Endothelial cell of hepatic sinusoid (primary cell): ENCODE measurements around the gene ERBB2.

ENCODE experiments used
- in situ Hi-C: cut with HindIII; loops from 2 replicates; pipeline ENCODE4 v1.10.0; 2017; ENCODE audit warnings: low sequenced_read_pairs

ERBB2 gene

GRCh38 chr17:39699818-39700147 is at the start of gene ERBB2:
Gene ERBB2 (plus strand): TSS chr17:39700064. CDS start chr17:39700239, 175 bp downstream.
- in situ Hi-C loops, result no loop called here

GRCh38 chr17:39650121-39650579 is 49.7 kb upstream of the ERBB2 start:
- in situ Hi-C loops, result no loop called here

- in situ Hi-C loops, result no loop called here
Measured at GRCh38 chr17:39651923-39652586, 47.8 kb upstream of the ERBB2 start.

GRCh38 chr17:39652587-39653315 is 47.1 kb upstream of the ERBB2 start:
- in situ Hi-C loops, result no loop called here

GRCh38 chr17:39653316-39653661 is 46.6 kb upstream of the ERBB2 start:
- in situ Hi-C loops, result no loop called here

- in situ Hi-C loops, result no loop called here
Measured at GRCh38 chr17:39653662-39654331, 46.1 kb upstream of the ERBB2 start.

- in situ Hi-C loops, result no loop called here
Measured at GRCh38 chr17:39655105-39655504, 44.8 kb upstream of the ERBB2 start.

GRCh38 chr17:39658346-39658745 is 41.5 kb upstream of the ERBB2 start:
- in situ Hi-C loops, result no loop called here

GRCh38 chr17:39658760-39659159 is 41.1 kb upstream of the ERBB2 start:
- in situ Hi-C loops, result no loop called here

GRCh38 chr17:39659279-39660010 is 40.4 kb upstream of the ERBB2 start:
- in situ Hi-C loops, result no loop called here

GRCh38 chr17:39660011-39660360 is 39.9 kb upstream of the ERBB2 start:
- in situ Hi-C loops, result no loop called here

- in situ Hi-C loops, result no loop called here
Measured at GRCh38 chr17:39660397-39661385, 39.2 kb upstream of the ERBB2 start.

GRCh38 chr17:39661744-39662541 is 37.9 kb upstream of the ERBB2 start:
- in situ Hi-C loops, result no loop called here

GRCh38 chr17:39662551-39663339 is 37.1 kb upstream of the ERBB2 start:
- in situ Hi-C loops, result no loop called here

- in situ Hi-C loops, result no loop called here
Measured at GRCh38 chr17:39663340-39663687, 36.5 kb upstream of the ERBB2 start.

GRCh38 chr17:39663688-39664580 is 35.9 kb upstream of the ERBB2 start:
- in situ Hi-C loops, result no loop called here

- in situ Hi-C loops, result no loop called here
Measured at GRCh38 chr17:39664581-39665561, 35.0 kb upstream of the ERBB2 start, which contains the start of gene TCAP. Gene TCAP (plus strand): TSS chr17:39665349. CDS start chr17:39665360, 11 bp downstream.
